ENCODE measurements around the gene EYA2.

The EYA2 gene

DNA sequence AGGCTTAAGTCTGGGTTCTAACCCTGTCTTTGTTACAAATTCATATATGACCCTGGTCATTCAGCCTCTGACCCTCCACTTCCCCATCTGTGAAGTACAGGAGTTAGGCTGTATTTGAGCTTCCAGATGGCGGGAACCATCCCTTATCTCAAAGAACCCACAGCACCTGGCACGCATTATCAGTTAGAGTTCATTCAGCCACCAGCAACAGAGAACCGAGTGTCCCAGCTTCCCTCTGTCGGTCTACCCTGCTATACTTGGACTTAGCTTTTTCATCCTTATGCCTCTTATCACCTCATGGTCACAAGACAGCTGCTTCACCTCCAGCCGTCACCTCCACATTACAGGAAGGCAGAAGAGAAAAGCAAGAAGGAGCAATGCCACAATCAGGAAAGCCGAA is 147.8 kb downstream of the EYA2 start:
- no peak for DNase-seq

DNA sequence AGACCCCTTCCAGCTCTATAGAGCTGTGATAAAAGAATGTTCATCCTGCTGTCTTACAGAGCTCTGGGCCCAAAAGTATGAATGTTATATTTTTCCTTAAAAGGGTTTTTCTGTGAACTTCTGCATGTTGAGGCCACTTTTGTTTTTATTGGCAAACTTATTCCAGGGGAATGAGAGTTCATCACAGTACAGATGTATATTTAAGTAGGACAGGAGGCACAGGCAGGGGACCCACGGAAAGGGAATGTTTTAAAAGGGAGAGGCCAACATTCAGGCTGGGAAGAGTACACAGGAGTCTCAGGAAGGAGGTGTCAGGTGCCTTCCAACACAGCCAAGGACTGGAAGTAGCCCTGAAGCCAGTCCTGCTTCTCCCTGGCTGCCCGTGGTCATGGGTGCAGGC is 148.4 kb downstream of the EYA2 start:
- peak; percentile 31 for DNase-seq

DNA sequence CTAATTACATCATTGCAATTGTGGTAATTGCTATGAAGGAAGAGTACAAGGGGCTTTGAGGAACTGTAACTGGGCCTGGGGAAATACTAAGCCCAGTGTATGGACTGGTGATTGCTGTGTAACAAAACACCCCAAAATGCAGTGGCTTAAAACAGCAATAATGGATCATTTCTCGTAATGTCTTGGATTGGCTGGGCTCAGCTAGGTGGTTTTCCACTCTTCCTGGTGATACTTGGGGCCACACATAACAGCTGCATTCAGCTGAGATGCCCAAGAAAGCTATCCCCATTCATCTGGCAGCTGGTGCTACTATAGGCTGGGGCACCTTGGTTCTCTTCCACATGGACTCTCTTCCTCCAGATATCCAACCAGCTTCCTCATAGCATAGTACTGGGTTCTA is 150.3 kb downstream of the EYA2 start:
- no peak for DNase-seq

- no peak for DNase-seq
Measured at GRCh38 chr20:47048054-47048453, 153.4 kb downstream of the EYA2 start.

GRCh38 chr20:47049771-47050170 is 155.1 kb downstream of the EYA2 start:
- DNase-seq: no peak

DNA sequence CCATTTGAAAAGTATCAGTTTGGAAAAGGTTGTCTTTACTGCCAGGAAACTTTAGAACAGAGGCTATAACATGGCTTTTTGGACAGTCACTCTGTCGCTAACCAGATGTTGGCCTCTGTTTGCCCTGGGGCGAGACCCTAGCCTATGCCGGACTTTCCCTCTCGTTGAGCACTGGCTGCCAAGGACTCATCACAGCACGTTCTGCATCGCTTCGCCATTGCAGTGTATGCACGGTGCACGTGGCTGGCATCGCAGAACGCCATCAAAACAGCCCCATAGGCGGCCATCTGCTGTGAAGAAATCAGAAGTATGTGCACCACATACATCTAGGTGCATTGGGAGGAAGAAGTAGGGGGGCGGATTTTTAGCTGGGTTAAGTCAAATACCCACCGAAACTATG is 156.4 kb downstream of the EYA2 start:
- DNase-seq: no peak

DNA sequence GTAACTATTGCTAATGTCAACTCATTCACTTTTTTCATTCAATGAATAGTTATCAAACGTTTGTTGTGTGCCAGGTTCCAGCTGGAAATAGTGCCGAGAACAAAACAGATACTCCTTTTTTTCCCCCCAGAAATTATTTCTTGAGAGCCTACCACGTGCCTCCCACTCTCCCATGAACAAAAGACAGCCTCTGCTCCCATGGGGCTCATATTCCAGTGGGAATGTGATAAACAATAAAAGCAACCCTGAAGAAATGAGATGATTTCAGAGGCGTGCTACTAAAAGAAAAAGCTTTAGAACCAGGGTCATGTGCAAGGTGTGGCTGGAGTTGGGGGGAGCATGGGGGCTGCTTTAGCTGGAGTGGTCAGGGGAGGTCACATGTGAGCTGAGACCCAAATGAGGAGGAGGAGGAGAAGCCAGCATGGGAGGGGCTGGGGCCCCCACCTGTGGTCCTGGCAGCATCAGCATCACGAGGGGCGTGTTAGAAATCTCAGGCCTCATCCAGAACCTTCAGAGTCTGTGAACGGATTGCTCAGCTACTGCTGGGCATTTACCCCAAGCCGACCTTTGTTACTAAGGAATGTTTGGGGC is 157.4 kb downstream of the EYA2 start:
- no peak for DNase-seq

DNA sequence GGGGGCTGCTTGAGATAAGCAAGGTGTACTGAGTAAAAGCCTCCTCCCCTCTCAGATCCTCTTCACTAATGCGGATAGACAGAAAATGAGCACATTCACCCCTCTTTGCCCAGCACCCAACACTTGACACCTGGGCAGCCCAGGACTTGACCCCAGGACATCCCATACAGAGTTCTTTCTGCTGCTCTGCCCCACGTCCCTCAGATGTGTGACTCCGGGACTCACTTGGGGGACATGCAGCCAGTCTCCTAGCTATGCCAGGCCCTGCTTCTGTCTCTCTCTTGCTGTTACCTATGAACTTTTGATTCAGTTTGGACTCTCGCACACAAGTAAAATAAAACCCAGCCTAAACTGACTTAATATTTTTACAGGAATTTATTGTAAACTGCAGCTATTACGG is 159.9 kb downstream of the EYA2 start:
- no peak for DNase-seq

DNA sequence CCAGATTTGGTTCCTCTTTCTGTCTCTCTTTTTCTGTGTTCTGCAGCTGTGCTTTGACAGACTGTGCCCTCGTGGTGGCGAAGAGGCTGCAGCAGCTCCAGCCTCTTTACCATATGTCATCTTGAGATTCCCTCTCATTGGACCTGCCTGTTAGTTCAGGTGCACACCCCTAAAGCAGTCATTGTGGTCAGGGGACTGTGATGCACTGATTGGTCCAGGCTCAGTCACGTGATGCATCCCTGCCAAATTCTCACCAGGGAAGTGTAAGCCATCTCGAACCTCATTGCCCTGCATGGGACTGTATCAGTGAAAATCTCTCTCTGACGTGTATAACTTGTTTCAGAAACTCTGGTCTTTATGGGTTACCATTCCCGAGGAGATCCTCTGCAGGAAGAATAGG is 160.3 kb downstream of the EYA2 start:
- DNase-seq: no peak

DNA sequence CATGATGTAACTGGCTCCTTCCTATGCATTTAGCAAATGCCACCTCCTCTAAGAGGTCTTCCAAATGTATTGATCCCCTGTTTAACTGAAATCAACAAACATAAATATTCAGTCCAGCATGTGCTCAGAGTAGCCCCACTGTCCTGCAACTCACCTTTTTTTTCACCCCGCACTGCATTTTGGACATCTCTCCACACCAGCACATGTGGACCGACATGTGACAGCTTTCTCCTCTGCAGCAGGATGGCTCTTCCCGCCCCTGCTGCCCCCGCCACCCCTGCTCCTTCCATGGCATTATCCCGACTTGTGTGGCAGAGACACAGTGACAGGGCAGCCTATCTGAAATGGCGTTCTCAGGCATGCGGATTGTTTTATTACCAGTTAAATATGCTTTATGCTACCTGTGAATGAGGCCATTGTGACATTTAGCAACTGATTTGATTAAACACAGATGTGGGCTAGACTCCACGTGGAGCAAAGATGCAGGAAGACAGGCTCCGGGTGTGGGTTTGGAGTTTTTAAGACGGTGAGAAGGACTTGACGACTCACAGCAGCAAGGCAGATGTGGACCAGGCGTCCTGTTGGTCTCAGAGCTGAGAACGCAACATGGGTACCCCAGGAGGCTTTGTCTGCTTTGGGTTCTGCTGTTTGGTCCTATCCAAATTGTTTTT is 161.2 kb downstream of the EYA2 start:
- no peak for DNase-seq

- DNase-seq: no peak
Measured at GRCh38 chr20:47057661-47058060, 163.0 kb downstream of the EYA2 start.

- no peak for DNase-seq
Measured at GRCh38 chr20:47058236-47058635, 163.6 kb downstream of the EYA2 start.

DNA sequence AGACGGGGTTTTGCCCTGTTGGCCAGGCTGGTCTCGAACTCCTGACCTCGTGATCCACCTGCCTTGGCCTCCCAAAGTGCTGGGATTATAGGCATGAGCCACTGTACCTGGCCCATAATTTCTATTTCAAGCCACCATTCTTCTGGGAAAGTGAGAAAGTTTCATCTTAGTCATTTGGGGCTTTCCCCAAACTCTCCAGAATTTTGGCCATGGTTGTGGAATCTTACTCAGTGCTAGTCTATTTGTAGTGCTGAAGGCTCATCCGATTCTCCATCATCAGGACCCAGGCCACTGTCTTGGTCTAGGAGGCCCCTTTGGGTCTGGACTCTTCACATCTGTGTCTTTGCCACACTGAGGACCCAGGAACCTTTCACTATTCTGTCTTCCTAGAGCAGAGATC is 164.9 kb downstream of the EYA2 start:
- no peak for DNase-seq

- no peak for DNase-seq
Measured at GRCh38 chr20:47061549-47061948, 166.9 kb downstream of the EYA2 start.

GRCh38 chr20:47062226-47062890 is 167.7 kb downstream of the EYA2 start:
- no peak for DNase-seq

- no peak for DNase-seq
Measured at GRCh38 chr20:47063407-47063806, 168.8 kb downstream of the EYA2 start.

DNA sequence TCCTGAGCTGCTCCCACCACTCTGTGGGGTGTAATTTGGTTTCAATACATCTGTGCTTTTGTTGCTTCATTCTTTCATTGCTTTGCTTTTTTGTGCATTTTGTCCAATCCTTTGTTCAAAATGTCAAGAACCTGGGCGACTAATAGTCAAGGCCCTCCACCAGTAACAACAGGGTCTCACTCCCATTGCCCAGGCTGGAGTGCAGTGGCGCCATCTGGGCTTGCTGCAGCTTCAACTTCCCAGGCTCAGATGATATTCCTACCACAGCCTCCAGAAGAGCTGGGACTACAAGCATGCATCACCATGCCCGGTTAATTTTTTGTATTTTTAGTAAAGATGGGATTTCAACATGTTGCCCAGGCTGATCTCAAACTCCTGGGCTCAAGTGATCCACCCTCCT is 169.2 kb downstream of the EYA2 start:
- no peak for DNase-seq

GRCh38 chr20:47066484-47067270 is 172.0 kb downstream of the EYA2 start:
- DNase-seq: no peak

- no peak for DNase-seq
Measured at GRCh38 chr20:47067776-47068175, 173.1 kb downstream of the EYA2 start.

DNA sequence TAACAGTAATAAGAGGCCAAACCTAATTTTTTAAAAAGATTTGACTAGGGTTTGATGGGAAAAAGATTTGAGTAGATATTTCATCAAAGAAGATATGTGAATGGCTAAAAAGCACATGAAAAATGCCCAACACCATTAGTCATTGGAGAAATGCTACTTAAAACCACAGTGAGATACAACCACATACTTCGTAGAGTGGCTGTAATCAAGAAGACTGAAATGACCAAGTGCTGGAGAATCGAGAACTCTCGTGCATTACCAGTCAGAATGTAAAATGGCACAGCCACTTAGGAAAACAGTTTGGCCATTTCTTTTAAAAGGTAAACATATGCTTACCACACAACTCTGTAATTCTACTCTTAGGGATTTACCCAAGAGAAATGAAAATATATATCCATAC is 175.5 kb downstream of the EYA2 start:
- DNase-seq: no peak

DNA sequence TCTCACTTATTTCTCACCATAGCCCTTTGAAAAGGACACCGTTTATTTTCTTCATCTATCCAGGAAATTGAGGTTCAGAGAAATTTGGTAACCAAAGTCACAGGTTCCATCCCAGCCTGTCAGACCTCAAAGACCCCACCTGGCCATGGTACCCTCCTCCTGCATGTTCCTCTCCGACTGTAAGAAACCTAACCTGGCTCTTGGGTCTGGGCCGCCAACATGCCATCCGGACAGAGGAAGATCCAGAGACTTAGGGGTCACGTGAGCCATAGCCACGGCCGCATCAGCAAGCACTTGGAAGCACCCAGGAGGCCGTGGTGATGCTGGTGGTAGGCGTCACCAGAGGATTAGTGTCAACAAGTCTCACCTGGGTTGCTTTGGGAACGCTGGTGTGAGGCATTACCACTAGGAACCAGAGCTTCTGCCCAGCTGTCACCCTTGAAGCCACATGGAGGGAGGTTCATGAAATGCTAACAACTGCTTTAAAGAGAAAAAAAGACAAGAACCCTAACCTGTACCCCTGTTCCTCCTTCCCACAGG is 177.1 kb downstream of the EYA2 start:
- no peak for DNase-seq

DNA sequence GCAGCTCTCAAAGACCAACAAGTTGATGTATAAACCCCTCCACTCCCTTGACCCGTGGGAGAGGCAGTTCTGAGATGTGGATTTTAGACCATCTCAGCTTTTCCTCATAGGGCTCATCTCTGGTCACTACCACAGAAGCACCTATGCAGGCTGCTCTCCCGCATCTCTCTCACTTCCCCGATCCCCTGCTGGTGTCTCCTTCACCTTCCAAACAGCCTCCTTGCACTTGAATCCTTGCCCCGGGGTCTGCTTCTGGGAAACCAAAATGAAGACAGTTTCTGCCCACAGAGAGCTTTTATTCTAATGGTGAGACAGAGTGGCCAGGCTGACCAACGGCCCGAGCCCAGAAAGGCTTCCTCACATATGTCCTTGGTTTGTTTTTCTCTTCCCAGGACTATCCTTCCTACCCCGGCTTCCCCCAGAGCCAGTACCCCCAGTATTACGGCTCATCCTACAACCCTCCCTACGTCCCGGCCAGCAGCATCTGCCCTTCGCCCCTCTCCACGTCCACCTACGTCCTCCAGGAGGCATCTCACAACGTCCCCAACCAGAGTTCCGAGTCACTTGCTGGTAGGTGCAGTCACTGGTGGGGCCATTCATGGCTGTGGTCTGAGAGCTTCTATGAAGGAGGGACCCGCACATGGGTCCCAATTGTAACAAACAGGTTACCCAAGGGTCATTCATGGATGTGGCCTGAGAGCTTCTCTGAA is 179.3 kb downstream of the EYA2 start:
- DNase-seq: no peak

DNA sequence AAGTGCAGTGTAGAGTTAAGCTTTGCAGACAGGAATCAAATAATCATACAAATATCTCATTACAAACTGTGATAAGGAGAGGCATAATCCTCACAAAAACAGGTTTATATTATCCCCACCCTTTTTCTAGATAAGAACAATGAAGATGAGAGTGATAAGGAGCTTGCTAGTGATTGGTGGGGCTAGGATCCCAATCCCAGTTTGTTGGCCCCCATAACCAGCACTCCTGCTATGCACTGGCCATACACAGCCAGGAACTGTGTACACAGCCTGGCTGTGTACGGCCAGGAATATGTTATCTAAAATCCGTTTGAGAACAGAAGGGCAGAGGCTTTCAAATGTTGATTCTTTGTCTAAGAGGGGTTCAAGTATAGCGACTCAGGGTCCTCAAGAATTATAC is 180.6 kb downstream of the EYA2 start:
- no peak for DNase-seq
